Measurements from ENCODE around the gene RAB29. TPM values are rescaled to one million over a fixed set of nuclear protein-coding genes. Genes with fewer than 3 reads are reported as not detected.
"Not testable (repeated sequence)": the region's sequence is repeated elsewhere in the genome, so short reads cannot be mapped to it uniquely, and the experiment has no call there.

RAB29 gene
- total RNA-seq, 1 experiment from 2014 or later: 15.1 TPM

GRCh38 chr1:205725514-205725913, 49.8 kb downstream of the RAB29 start:
- no peak for TF ChIP-seq REST (IDR thresholded peaks at IDR 0.05; ENCODE audit: insufficient read depth in 1 of 2, low read depth in 2 of 2, low read length in 1 of 2)
- TF ChIP-seq POLR2AphosphoS5 (IDR thresholded peaks at IDR 0.05; ENCODE audit: low read depth, low read length): no peak
- no peak for TF ChIP-seq TCF7L2 (IDR thresholded peaks at IDR 0.05; ENCODE audit: low read depth, low read length)
- TF ChIP-seq SIN3A (IDR thresholded peaks at IDR 0.05; ENCODE audit: borderline replicate concordance, insufficient read depth, low read depth, low read length): no peak
- no peak for TF ChIP-seq CTCF (IDR thresholded peaks at IDR 0.05)
- ChIA-PET POLR2A (no interaction called here), CTCF (no interaction called here)

GRCh38 chr1:205720740-205721139, 54.5 kb downstream of the RAB29 start:
- H3K36me3 ChIP-seq (ENCODE audit: control insufficient read depth, insufficient read depth, low read length): peaks cover 66% of the 10 kb centered on the region
- CTCF ChIA-PET; H3K4me1 ChIP-seq (ENCODE audit: control insufficient read depth, insufficient read depth, low read length); ATAC-seq; in situ Hi-C loops (cut with HindIII; ENCODE audit: low pct_unique_long_range_greater_than_20kb, low sequenced_read_pairs); H3K4me3 ChIP-seq (ENCODE audit: low read depth in 2 of 2, low read length in 2 of 2); BruUV-seq (replicated peaks); H3K27ac ChIP-seq (ENCODE audit: low read length); H3K27me3 ChIP-seq (ENCODE audit: control insufficient read depth, insufficient read depth, low read length); POLR2A ChIA-PET; DNase-seq (ENCODE audit: low read depth, low spot score); H3K9me3 ChIP-seq (ENCODE audit: control insufficient read depth, insufficient read depth, low read depth, low read length); intact Hi-C loops (cut with micrococcal nuclease; ENCODE audit: unreplicated experiment): not testable (repeated sequence)

More at GRCh38 chr1:205725514-205725913, 49.8 kb downstream of the RAB29 start:
- no TSS peak for BruUV-seq (replicated peaks)
- Histone ChIP-seq H3K4me1 (ENCODE audit: control insufficient read depth, insufficient read depth, low read length) (no peaks in the 10 kb centered on the region), H3K27me3 (ENCODE audit: control insufficient read depth, insufficient read depth, low read length) (no peaks in the 10 kb centered on the region), H3K4me3 (ENCODE audit: low read depth in 2 of 2, low read length in 2 of 2) (no peak overlapping the region), H3K9me3 (ENCODE audit: control insufficient read depth, insufficient read depth, low read depth, low read length) (no peaks in the 10 kb centered on the region), H3K36me3 (ENCODE audit: control insufficient read depth, insufficient read depth, low read length) (peaks cover 36% of the 10 kb centered on the region; the same call in 1 of the 2 replicates), H3K27ac (ENCODE audit: low read length) (no peak overlapping the region)
- in situ Hi-C loops (cut with HindIII; ENCODE audit: low pct_unique_long_range_greater_than_20kb, low sequenced_read_pairs) (no loop called here), intact Hi-C loops (cut with micrococcal nuclease; ENCODE audit: unreplicated experiment) (no loop called here)
- no peak for DNase-seq (ENCODE audit: low read depth, low spot score)
- ATAC-seq: no peak

GRCh38 chr1:205719762-205720161, 55.5 kb downstream of the RAB29 start:
- H3K4me1 ChIP-seq (ENCODE audit: control insufficient read depth, insufficient read depth, low read length): peaks cover 2% of the 10 kb centered on the region; the same call in 1 of the 2 replicates
- no peaks in the 10 kb centered on the region for H3K9me3 ChIP-seq (ENCODE audit: control insufficient read depth, insufficient read depth, low read depth, low read length)
- no peak for TF ChIP-seq TCF7L2 (IDR thresholded peaks at IDR 0.05; ENCODE audit: low read depth, low read length)
- TF ChIP-seq POLR2AphosphoS5 (IDR thresholded peaks at IDR 0.05; ENCODE audit: low read depth, low read length): no peak
- TF ChIP-seq REST (IDR thresholded peaks at IDR 0.05; ENCODE audit: insufficient read depth in 1 of 2, low read depth in 2 of 2, low read length in 1 of 2): no peak
- no peak for TF ChIP-seq CTCF (IDR thresholded peaks at IDR 0.05)
- TF ChIP-seq SIN3A (IDR thresholded peaks at IDR 0.05; ENCODE audit: borderline replicate concordance, insufficient read depth, low read depth, low read length): no peak
- H3K27me3 ChIP-seq (ENCODE audit: control insufficient read depth, insufficient read depth, low read length): no peaks in the 10 kb centered on the region
- BruUV-seq (replicated peaks): no TSS peak
- ChIA-PET CTCF (no interaction called here), POLR2A (no interaction called here)
- in situ Hi-C loops (cut with HindIII; ENCODE audit: low pct_unique_long_range_greater_than_20kb, low sequenced_read_pairs): no loop called here
- DNase-seq (ENCODE audit: low read depth, low spot score): no peak
- no peak for ATAC-seq
- intact Hi-C loops (cut with micrococcal nuclease; ENCODE audit: unreplicated experiment): no loop called here
- H3K36me3 ChIP-seq (ENCODE audit: control insufficient read depth, insufficient read depth, low read length): peaks cover 73% of the 10 kb centered on the region
- no peak overlapping the region for H3K4me3 ChIP-seq (ENCODE audit: low read depth in 2 of 2, low read length in 2 of 2)
- H3K27ac ChIP-seq (ENCODE audit: low read length): no peak overlapping the region
